NCI-H510A (cell line): ENCODE data around the gene ARID5A.
"Not testable (repeated sequence)": the region's sequence is repeated elsewhere in the genome, so short reads cannot be mapped to it uniquely, and the experiment has no call there.

Source experiments
- DNase-seq: peaks from one replicate; lab custom pipeline; 2025; lab: John Stamatoyannopoulos, UW

The ARID5A gene

GRCh38 chr2:96557421-96557820 is 20.9 kb downstream of the ARID5A start:
- DNase-seq = not testable (repeated sequence)

GRCh38 chr2:96558061-96558460 is 21.5 kb downstream of the ARID5A start:
- DNase-seq = no peak

GRCh38 chr2:96558485-96558884 is 21.9 kb downstream of the ARID5A start:
- no peak for DNase-seq

GRCh38 chr2:96564026-96564425 is 27.5 kb downstream of the ARID5A start:
- no peak for DNase-seq

- DNase-seq = no peak
Measured at GRCh38 chr2:96564563-96564962, 28.0 kb downstream of the ARID5A start.

- DNase-seq = no peak
Measured at GRCh38 chr2:96565111-96565510, 28.6 kb downstream of the ARID5A start.

GRCh38 chr2:96568094-96568493 is 31.5 kb downstream of the ARID5A start:
- no peak for DNase-seq

- DNase-seq = no peak
Measured at GRCh38 chr2:96574364-96574763, 37.8 kb downstream of the ARID5A start.

- no peak for DNase-seq
Measured at GRCh38 chr2:96575785-96576456, 39.4 kb downstream of the ARID5A start.

- DNase-seq = no peak
Measured at GRCh38 chr2:96577501-96577900, 40.9 kb downstream of the ARID5A start.

GRCh38 chr2:96578731-96579130 is 42.2 kb downstream of the ARID5A start:
- DNase-seq = no peak

- no peak for DNase-seq
Measured at GRCh38 chr2:96579422-96579821, 42.9 kb downstream of the ARID5A start.

- DNase-seq = no peak
Measured at GRCh38 chr2:96580771-96581170, 44.2 kb downstream of the ARID5A start.

GRCh38 chr2:96584017-96584416 is 47.5 kb downstream of the ARID5A start:
- DNase-seq = no peak

GRCh38 chr2:96587843-96588242 is 51.3 kb downstream of the ARID5A start:
- DNase-seq = no peak

GRCh38 chr2:96591054-96591453 is 54.5 kb downstream of the ARID5A start:
- no peak for DNase-seq

- no peak for DNase-seq
Measured at GRCh38 chr2:96591494-96591893, 54.9 kb downstream of the ARID5A start.

- no peak for DNase-seq
Measured at GRCh38 chr2:96594282-96594681, 57.7 kb downstream of the ARID5A start.

- DNase-seq = no peak
Measured at GRCh38 chr2:96594691-96595152, 58.2 kb downstream of the ARID5A start.

GRCh38 chr2:96596596-96596995 is 60.0 kb downstream of the ARID5A start:
- no peak for DNase-seq

GRCh38 chr2:96599941-96600340 is 63.4 kb downstream of the ARID5A start:
- no peak for DNase-seq

GRCh38 chr2:96601382-96602292 is 65.1 kb downstream of the ARID5A start:
- no peak for DNase-seq
